Mucosa of stomach (tissue), 1 donor: ENCODE results near the gene ETFBKMT.

Experiments used
- H3K27me3 ChIP-seq: one replicate; pipeline ENCODE4 v1.7.0; 2013; ENCODE audit warnings: mild to moderate bottlenecking, low read length; ENCODE audit not compliant: control insufficient read depth, insufficient read depth
- H3K36me3 ChIP-seq: one replicate; pipeline ENCODE4 v1.7.0; 2013; ENCODE audit warnings: low read length; ENCODE audit not compliant: control insufficient read depth, insufficient read depth
- H3K4me1 ChIP-seq: one replicate; pipeline ENCODE4 v1.7.0; 2013; ENCODE audit warnings: mild to moderate bottlenecking, low read length; ENCODE audit not compliant: control insufficient read depth, insufficient read depth
- H3K4me3 ChIP-seq: one replicate; pipeline ENCODE4 v1.7.0; 2013; ENCODE audit warnings: low read length
- H3K9ac ChIP-seq: one replicate; pipeline ENCODE4 v1.7.0; 2013; ENCODE audit warnings: mild to moderate bottlenecking, low read length, moderate library complexity
- H3K9me3 ChIP-seq: one replicate; pipeline ENCODE4 v1.7.0; 2013; ENCODE audit warnings: mild to moderate bottlenecking, low read length, moderate library complexity; ENCODE audit not compliant: control insufficient read depth
- donor health status: Pancreatic carcinoma.

Gene ETFBKMT

GRCh38 chr12:31659087-31659942 lies at the start of gene ETFBKMT:
ETFBKMT (plus strand) TSS chr12:31659688; CDS start chr12:31661954, 2,266 bp downstream.
- Histone ChIP-seq H3K4me1 (peaks cover 6% of the 10 kb centered on the region), H3K4me3 (peak within 1 kb of the TSS; percentile 96), H3K9me3 (no peaks in the 10 kb centered on the region), H3K36me3 (no peaks in the 10 kb centered on the region), H3K9ac (peak within 1 kb of the TSS; percentile 97), H3K27me3 (no peaks in the 10 kb centered on the region)

- Histone ChIP-seq H3K9me3 (no peaks in the 10 kb centered on the region), H3K4me3 (no peak overlapping the region), H3K9ac (no peak overlapping the region), H3K27me3 (no peaks in the 10 kb centered on the region), H3K4me1 (no peaks in the 10 kb centered on the region), H3K36me3 (no peaks in the 10 kb centered on the region)
Observed at GRCh38 chr12:31612819-31613218, 46.7 kb upstream of the ETFBKMT start.

GRCh38 chr12:31618228-31619025 lies 41.1 kb upstream of the ETFBKMT start:
- Histone ChIP-seq H3K4me1 (no peaks in the 10 kb centered on the region), H3K9ac (no peak overlapping the region), H3K4me3 (no peak overlapping the region), H3K9me3 (no peaks in the 10 kb centered on the region), H3K27me3 (no peaks in the 10 kb centered on the region), H3K36me3 (no peaks in the 10 kb centered on the region)

- H3K9ac ChIP-seq = no peak overlapping the region
- no peaks in the 10 kb centered on the region for H3K27me3 ChIP-seq
- H3K4me1 ChIP-seq = no peaks in the 10 kb centered on the region
- no peaks in the 10 kb centered on the region for H3K9me3 ChIP-seq
- no peak overlapping the region for H3K4me3 ChIP-seq
- H3K36me3 ChIP-seq = no peaks in the 10 kb centered on the region
Observed at GRCh38 chr12:31620311-31620710, 39.2 kb upstream of the ETFBKMT start.

GRCh38 chr12:31622038-31622437 lies 37.5 kb upstream of the ETFBKMT start:
- Histone ChIP-seq H3K4me3 (no peak overlapping the region), H3K36me3 (no peaks in the 10 kb centered on the region), H3K4me1 (no peaks in the 10 kb centered on the region)

GRCh38 chr12:31626270-31626995 lies 33.1 kb upstream of the ETFBKMT start:
- H3K27me3 ChIP-seq = no peaks in the 10 kb centered on the region
- no peak overlapping the region for H3K9ac ChIP-seq
- H3K36me3 ChIP-seq = no peaks in the 10 kb centered on the region

More at GRCh38 chr12:31622038-31622437, 37.5 kb upstream of the ETFBKMT start:
- Histone ChIP-seq H3K9ac (no peak overlapping the region), H3K9me3 (no peaks in the 10 kb centered on the region), H3K27me3 (no peaks in the 10 kb centered on the region)

GRCh38 chr12:31627456-31628054 lies 31.9 kb upstream of the ETFBKMT start:
- Histone ChIP-seq H3K4me3 (no peak overlapping the region), H3K27me3 (no peaks in the 10 kb centered on the region), H3K4me1 (no peaks in the 10 kb centered on the region), H3K36me3 (no peaks in the 10 kb centered on the region), H3K9me3 (no peaks in the 10 kb centered on the region), H3K9ac (no peak overlapping the region)

More at GRCh38 chr12:31626270-31626995, 33.1 kb upstream of the ETFBKMT start:
- H3K4me3 ChIP-seq = no peak overlapping the region
- no peaks in the 10 kb centered on the region for H3K9me3 ChIP-seq
- H3K4me1 ChIP-seq = no peaks in the 10 kb centered on the region

GRCh38 chr12:31629756-31630732 lies 29.4 kb upstream of the ETFBKMT start:
- H3K9ac ChIP-seq = no peak overlapping the region
- no peaks in the 10 kb centered on the region for H3K4me1 ChIP-seq
- H3K27me3 ChIP-seq = no peaks in the 10 kb centered on the region
- H3K36me3 ChIP-seq = no peaks in the 10 kb centered on the region
- no peak overlapping the region for H3K4me3 ChIP-seq
- no peaks in the 10 kb centered on the region for H3K9me3 ChIP-seq

GRCh38 chr12:31631023-31631724 lies 28.3 kb upstream of the ETFBKMT start:
- no peaks in the 10 kb centered on the region for H3K36me3 ChIP-seq

GRCh38 chr12:31631809-31632208 lies 27.7 kb upstream of the ETFBKMT start:
- H3K9ac ChIP-seq = no peak overlapping the region
- no peaks in the 10 kb centered on the region for H3K9me3 ChIP-seq
- no peaks in the 10 kb centered on the region for H3K27me3 ChIP-seq
- no peaks in the 10 kb centered on the region for H3K4me1 ChIP-seq
- H3K4me3 ChIP-seq = no peak overlapping the region
- no peaks in the 10 kb centered on the region for H3K36me3 ChIP-seq

More at GRCh38 chr12:31631023-31631724, 28.3 kb upstream of the ETFBKMT start:
- Histone ChIP-seq H3K4me1 (no peaks in the 10 kb centered on the region), H3K27me3 (no peaks in the 10 kb centered on the region), H3K4me3 (no peak overlapping the region), H3K9ac (no peak overlapping the region), H3K9me3 (no peaks in the 10 kb centered on the region)
